ENCODE results near the gene MOCS2.

MOCS2 gene

DNA sequence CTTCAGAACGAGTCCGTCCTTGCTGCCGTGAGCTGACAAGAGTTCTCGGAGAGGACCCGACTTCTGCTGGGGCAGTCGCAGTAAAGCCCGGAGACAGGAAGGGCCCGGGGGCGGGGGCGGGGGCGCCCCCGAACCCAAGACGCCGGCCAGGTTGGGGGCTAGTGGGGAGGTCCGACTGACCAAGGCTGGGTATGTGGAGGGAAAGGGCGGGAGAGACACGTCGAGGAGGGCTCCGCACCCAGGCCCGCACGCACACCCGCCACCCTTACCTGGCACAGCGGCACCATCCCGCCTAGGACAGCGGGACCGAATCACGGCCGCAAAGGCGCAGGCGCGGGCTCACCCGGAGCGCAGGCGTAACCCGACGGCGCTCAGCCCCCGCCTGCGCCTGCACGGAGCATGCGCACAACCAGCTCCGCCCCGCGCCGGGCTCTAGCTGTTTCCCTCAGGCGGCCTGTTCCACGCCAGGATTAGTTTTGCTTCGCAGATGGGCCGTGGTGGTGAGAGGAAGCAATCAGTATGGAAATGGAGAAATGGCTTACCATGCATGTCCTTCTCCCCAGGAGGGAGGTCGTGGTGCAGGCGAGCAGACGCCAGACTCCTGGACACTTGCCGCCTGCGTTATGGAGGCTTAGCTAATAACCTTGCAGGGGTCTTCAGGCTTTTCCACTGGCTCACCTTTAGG is at the start of gene MOCS2:
MOCS2 (minus strand) TSS at position 315 of the 685 bp plus-strand sequence. CDS start 2,583 bp downstream, outside the sequence.
- H3K27ac ChIP-seq (ENCODE audit: poor library complexity, severe bottlenecking), result peak within 1 kb of the TSS; percentile 33
- no peaks in the 10 kb centered on the region for H3K27me3 ChIP-seq (ENCODE audit: insufficient read depth, poor library complexity, severe bottlenecking)
- peak; percentile 98 for ATAC-seq (ENCODE audit: low read depth)

GRCh38 chr5:53151713-53152458 is 42.3 kb upstream of the MOCS2 start:
- H3K4me3 ChIP-seq (ENCODE audit: severe bottlenecking), result no peak overlapping the region

More for the DNA sequence above, at the start of gene MOCS2:
- Histone ChIP-seq H3K9me3 (ENCODE audit: severe bottlenecking) (no peaks in the 10 kb centered on the region), H3K4me3 (ENCODE audit: severe bottlenecking) (peak within 1 kb of the TSS; percentile 55), H3K4me1 (ENCODE audit: insufficient read depth, poor library complexity, severe bottlenecking) (peaks cover 15% of the 10 kb centered on the region), H3K36me3 (ENCODE audit: low read depth) (peaks cover 39% of the 10 kb centered on the region)
- peak; percentile 87 for DNase-seq (ENCODE audit: low spot score)
- TF ChIP-seq, protein P1, sequence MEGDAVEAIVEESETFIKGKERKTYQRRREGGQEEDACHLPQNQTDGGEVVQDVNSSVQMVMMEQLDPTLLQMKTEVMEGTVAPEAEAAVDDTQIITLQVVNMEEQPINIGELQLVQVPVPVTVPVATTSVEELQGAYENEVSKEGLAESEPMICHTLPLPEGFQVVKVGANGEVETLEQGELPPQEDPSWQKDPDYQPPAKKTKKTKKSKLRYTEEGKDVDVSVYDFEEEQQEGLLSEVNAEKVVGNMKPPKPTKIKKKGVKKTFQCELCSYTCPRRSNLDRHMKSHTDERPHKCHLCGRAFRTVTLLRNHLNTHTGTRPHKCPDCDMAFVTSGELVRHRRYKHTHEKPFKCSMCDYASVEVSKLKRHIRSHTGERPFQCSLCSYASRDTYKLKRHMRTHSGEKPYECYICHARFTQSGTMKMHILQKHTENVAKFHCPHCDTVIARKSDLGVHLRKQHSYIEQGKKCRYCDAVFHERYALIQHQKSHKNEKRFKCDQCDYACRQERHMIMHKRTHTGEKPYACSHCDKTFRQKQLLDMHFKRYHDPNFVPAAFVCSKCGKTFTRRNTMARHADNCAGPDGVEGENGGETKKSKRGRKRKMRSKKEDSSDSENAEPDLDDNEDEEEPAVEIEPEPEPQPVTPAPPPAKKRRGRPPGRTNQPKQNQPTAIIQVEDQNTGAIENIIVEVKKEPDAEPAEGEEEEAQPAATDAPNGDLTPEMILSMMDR (IDR thresholded peaks at IDR 0.05; ENCODE audit: poor library complexity, severe bottlenecking), result no peak

DNA sequence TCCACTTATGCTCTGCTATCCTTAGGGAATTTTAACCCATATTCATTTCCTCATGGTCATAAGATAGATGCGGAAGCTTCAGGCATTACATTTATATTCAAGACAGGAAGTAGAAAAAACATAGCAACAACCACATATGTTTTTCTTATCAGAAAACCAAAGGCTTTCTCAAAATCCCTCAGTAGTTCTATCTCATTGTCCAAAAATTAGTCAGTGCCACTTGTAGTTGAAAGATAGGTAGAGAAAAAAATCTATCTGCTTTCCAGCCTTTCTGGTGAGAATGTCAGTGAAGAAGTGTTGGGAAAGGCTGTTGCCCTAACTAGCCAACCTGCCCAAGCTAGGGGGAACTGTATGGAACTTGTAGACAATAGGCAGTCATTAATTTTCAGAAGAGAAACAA is 23.5 kb upstream of the MOCS2 start:
- Histone ChIP-seq H3K27ac (ENCODE audit: poor library complexity, severe bottlenecking) (no peak overlapping the region), H3K4me3 (ENCODE audit: severe bottlenecking) (no peak overlapping the region), H3K27me3 (ENCODE audit: insufficient read depth, poor library complexity, severe bottlenecking) (no peaks in the 10 kb centered on the region), H3K4me1 (ENCODE audit: insufficient read depth, poor library complexity, severe bottlenecking) (no peaks in the 10 kb centered on the region), H3K36me3 (ENCODE audit: low read depth) (no peaks in the 10 kb centered on the region), H3K9me3 (ENCODE audit: severe bottlenecking) (no peaks in the 10 kb centered on the region)
- TF ChIP-seq, protein P1 (IDR thresholded peaks at IDR 0.05; ENCODE audit: poor library complexity, severe bottlenecking), result no peak
- DNase-seq (ENCODE audit: low spot score), result no peak
- no peak for ATAC-seq (ENCODE audit: low read depth)

More at GRCh38 chr5:53151713-53152458, 42.3 kb upstream of the MOCS2 start:
- DNase-seq (ENCODE audit: low spot score), result no peak
- no peak overlapping the region for H3K27ac ChIP-seq (ENCODE audit: poor library complexity, severe bottlenecking)
- TF ChIP-seq, protein P1 (IDR thresholded peaks at IDR 0.05; ENCODE audit: poor library complexity, severe bottlenecking), result no peak
- H3K36me3 ChIP-seq (ENCODE audit: low read depth), result no peaks in the 10 kb centered on the region
- H3K27me3 ChIP-seq (ENCODE audit: insufficient read depth, poor library complexity, severe bottlenecking), result no peaks in the 10 kb centered on the region
- H3K9me3 ChIP-seq (ENCODE audit: severe bottlenecking), result no peaks in the 10 kb centered on the region
- peak; percentile 56; the same call in 2 of the 3 replicates for ATAC-seq (ENCODE audit: low read depth)
- no peaks in the 10 kb centered on the region for H3K4me1 ChIP-seq (ENCODE audit: insufficient read depth, poor library complexity, severe bottlenecking)

GRCh38 chr5:53130266-53130665 is 20.7 kb upstream of the MOCS2 start:
- Histone ChIP-seq H3K36me3 (ENCODE audit: low read depth) (no peaks in the 10 kb centered on the region), H3K4me3 (ENCODE audit: severe bottlenecking) (no peak overlapping the region), H3K4me1 (ENCODE audit: insufficient read depth, poor library complexity, severe bottlenecking) (no peaks in the 10 kb centered on the region), H3K27me3 (ENCODE audit: insufficient read depth, poor library complexity, severe bottlenecking) (no peaks in the 10 kb centered on the region), H3K27ac (ENCODE audit: poor library complexity, severe bottlenecking) (no peak overlapping the region), H3K9me3 (ENCODE audit: severe bottlenecking) (no peaks in the 10 kb centered on the region)
- TF ChIP-seq, protein P1 (IDR thresholded peaks at IDR 0.05; ENCODE audit: poor library complexity, severe bottlenecking), result no peak
- ATAC-seq (ENCODE audit: low read depth), result no peak
- DNase-seq (ENCODE audit: low spot score), result no peak

Data from RWPE2 (cell line).